SK-N-SH (cell line): Measurements from ENCODE around the gene METTL27. TPM values are rescaled to one million over a fixed set of nuclear protein-coding genes. Genes with fewer than 3 reads are reported as not detected.

Source experiments
- CTCF ChIA-PET: fragments of 300-600, 350-600 bp; formaldehyde crosslinking; extraction: SDS; loops from one replicate; lab custom pipeline; 2021; lab: Yijun Ruan, JAX
- POLR2A ChIA-PET: fragments of 350-600 bp; sonication (Branson Sonifier 250); formaldehyde crosslinking; extraction: SDS; loops from one replicate; lab custom pipeline; 2020; ENCODE audit warnings: antibody characterized with exemption, inconsistent platforms; lab: Yijun Ruan, JAX
- DNase-seq: peaks from one replicate; pipeline ENCODE4 v3.0.0; 2012
- H2AFZ ChIP-seq: fragments of 200-600 bp; sonication (generic); 2 replicates; pipeline ENCODE4 v1.8.1; 2016; ENCODE audit warnings: antibody characterized with exemption, mild to moderate bottlenecking, low read depth
- H3F3A ChIP-seq: fragments of 200-600 bp; sonication (generic); replicated peaks from 2 replicates; pipeline ENCODE3; 2016; ENCODE audit warnings: antibody characterized with exemption, mild to moderate bottlenecking; ENCODE audit not compliant: insufficient read depth
- H3K27ac ChIP-seq, 2 experiments: fragments of 200-500 bp in 1 of 2; fragments of 200-600 bp in 1 of 2; sonication (Bioruptor generic) in 1 of 2; sonication (generic), shearing (Covaris generic) in 1 of 2; 2 replicates each; pipeline versions ENCODE4 v1.5.1 to v1.6.1; 2014 to 2016; ENCODE audit warnings: low read depth in 2 of 2, inconsistent platforms in 1 of 2, low read length in 1 of 2, mild to moderate bottlenecking in 1 of 2, mixed read lengths in 1 of 2
- H3K27me3 ChIP-seq: fragments of 200-600 bp; sonication (generic), shearing (Covaris generic); 2 replicates; pipeline ENCODE4 v1.6.1; 2016; ENCODE audit warnings: mixed run types; ENCODE audit not compliant: insufficient read depth
- H3K36me3 ChIP-seq, 2 experiments: fragments of 200-500 bp in 1 of 2; fragments of 200-600 bp in 1 of 2; sonication (Bioruptor generic) in 1 of 2; sonication (generic) in 1 of 2; replicated peaks in 1 of 2; 2 replicates each; pipeline versions ENCODE3 to v1.5.1; 2014 to 2016; ENCODE audit warnings: low read length in 1 of 2, mild to moderate bottlenecking in 1 of 2; ENCODE audit not compliant: insufficient read depth in 2 of 2, control insufficient read depth in 1 of 2
- H3K4me1 ChIP-seq, 2 experiments: fragments of 200-500 bp in 1 of 2; fragments of 200-600 bp in 1 of 2; sonication (Bioruptor generic) in 1 of 2; sonication (generic), shearing (Covaris generic) in 1 of 2; 2 replicates each; pipeline versions ENCODE4 v1.5.1 to v1.6.1; 2014 to 2016; ENCODE audit warnings: low read depth in 1 of 2, low read length in 1 of 2, mixed run types in 1 of 2; ENCODE audit not compliant: insufficient read depth in 2 of 2, control insufficient read depth in 1 of 2
- H3K4me2 ChIP-seq: fragments of 200-600 bp; sonication (generic), shearing (Covaris generic); 2 replicates; pipeline ENCODE4 v1.6.1; 2017; ENCODE audit warnings: mixed run types
- H3K4me3 ChIP-seq, 2 experiments: fragments of 200-500 bp in 1 of 2; fragments of 200-600 bp in 1 of 2; sonication (Bioruptor generic) in 1 of 2; sonication (generic), shearing (Covaris generic) in 1 of 2; 2 replicates each; pipeline versions ENCODE4 v1.5.1 to v1.8.1; 2014 to 2016; ENCODE audit warnings: low read depth in 2 of 2, inconsistent platforms in 1 of 2, low read length in 1 of 2, mild to moderate bottlenecking in 1 of 2, mixed read lengths in 1 of 2, moderate library complexity in 1 of 2
- H3K79me2 ChIP-seq: fragments of 200-600 bp; sonication (generic); 2 replicates; pipeline ENCODE4 v1.8.1; 2017; ENCODE audit warnings: mild to moderate bottlenecking; ENCODE audit not compliant: insufficient read depth
- H3K9ac ChIP-seq: fragments of 200-600 bp; sonication (generic); 2 replicates; pipeline ENCODE4 v1.6.1; 2017; ENCODE audit warnings: mixed run types
- H3K9me2 ChIP-seq: fragments of 200-600 bp; sonication (generic); 2 replicates; pipeline ENCODE4 v1.6.1; 2017; ENCODE audit warnings: mixed run types
- H3K9me3 ChIP-seq: fragments of 200-600 bp; sonication (generic); 2 replicates; pipeline ENCODE4 v1.6.1; 2017; ENCODE audit warnings: mixed run types, mild to moderate bottlenecking, moderate library complexity
- H4K20me1 ChIP-seq: fragments of 200-600 bp; sonication (generic); 2 replicates; pipeline ENCODE4 v1.6.1; 2017; ENCODE audit warnings: mild to moderate bottlenecking, mixed run types; ENCODE audit not compliant: insufficient read depth
- EP300 ChIP-seq, 2 experiments: IDR thresholded peaks; 2 replicates each; pipeline versions ENCODE4 v1.4.0 to v1.6.1; 2012; ENCODE audit warnings: borderline replicate concordance in 1 of 2, low read depth in 1 of 2, low read length in 1 of 2
- FOSL2 ChIP-seq: IDR thresholded peaks from 2 replicates; pipeline ENCODE4 v1.4.0; 2012; ENCODE audit warnings: low read depth, mild to moderate bottlenecking, moderate library complexity, borderline replicate concordance
- FOXJ3 ChIP-seq: sonication (generic); formaldehyde crosslinking; IDR thresholded peaks from 2 replicates; pipeline ENCODE4 v1.5.1; 2020; ENCODE audit warnings: mild to moderate bottlenecking, missing genetic modification reagents
- GABPA ChIP-seq: IDR thresholded peaks from 2 replicates; pipeline ENCODE4 v1.4.0; 2012; ENCODE audit warnings: low read depth, mild to moderate bottlenecking
- IRF3 ChIP-seq: fragments of 150-350 bp; IDR thresholded peaks from 2 replicates; pipeline ENCODE4 v1.6.1; 2016; ENCODE audit warnings: mild to moderate bottlenecking, low read depth, low read length
- JUND ChIP-seq: IDR thresholded peaks from 2 replicates; pipeline ENCODE4 v1.4.0; 2012
- MXI1 ChIP-seq: IDR thresholded peaks from 2 replicates; pipeline ENCODE4 v1.6.1; 2012; ENCODE audit warnings: mild to moderate bottlenecking, low read depth, low read length, improper control_type of control experiment
- PBX3 ChIP-seq: IDR thresholded peaks from 2 replicates; pipeline ENCODE4; 2012
- POLR2AphosphoS5 ChIP-seq: IDR thresholded peaks from 2 replicates; pipeline ENCODE4 v1.6.1; 2012; ENCODE audit warnings: low read depth, low read length
- RAD21 ChIP-seq: IDR thresholded peaks from 2 replicates; pipeline ENCODE4 v1.6.1; 2012; ENCODE audit warnings: mild to moderate bottlenecking, low read length
- REST ChIP-seq: IDR thresholded peaks from 2 replicates; pipeline ENCODE4 v1.6.1; 2012; ENCODE audit warnings: mild to moderate bottlenecking, low read depth, low read length, moderate library complexity
- RXRA ChIP-seq: IDR thresholded peaks from 2 replicates; pipeline ENCODE4 v1.4.0; 2012; ENCODE audit warnings: low read depth, mild to moderate bottlenecking, borderline replicate concordance
- SIN3A ChIP-seq: IDR thresholded peaks from 2 replicates; pipeline ENCODE4 v1.6.1; 2012; ENCODE audit warnings: low read depth, mild to moderate bottlenecking, low read length, moderate library complexity, borderline replicate concordance
- SMC3 ChIP-seq: IDR thresholded peaks from 2 replicates; pipeline ENCODE4 v1.6.1; 2012; ENCODE audit warnings: low read depth, low read length, improper control_type of control experiment
- TAF1 ChIP-seq: IDR thresholded peaks from 2 replicates; pipeline ENCODE4 v1.6.1; 2012; ENCODE audit warnings: low read depth, mild to moderate bottlenecking, low read length, moderate library complexity, borderline replicate concordance
- TEAD4 ChIP-seq: IDR thresholded peaks from 2 replicates; pipeline ENCODE4 v1.4.0; 2012; ENCODE audit warnings: mild to moderate bottlenecking, borderline replicate concordance; ENCODE audit not compliant: insufficient read depth
- USF2 ChIP-seq: fragments of 150-350 bp; IDR thresholded peaks from 2 replicates; pipeline ENCODE4 v1.6.1; 2017; ENCODE audit warnings: antibody characterized with exemption, low read length, low read depth, borderline replicate concordance
- WGBS: methylation state at CpG from one replicate; pipeline ENCODE4 v1.1.6; 2017; ENCODE audit warnings: low lambda C conversion rate; 5-methylcytosine and 5-hydroxymethylcytosine counted together
- polyA plus RNA-seq, 3 experiments: library from polyadenylated mRNA; depleted of rRNA; stranded (reverse); fragments of >200 nt; gene quantifications; 2 replicates each; pipeline ENCODE4 v1.2.3, GENCODE V29; 2012

METTL27 gene
- polyA plus RNA-seq, 1 of the 3 experiments (the other 2 are of a cell fraction), result 3.1 TPM

- Histone ChIP-seq H3K4me2 (no peak within 1 kb of the TSS), H3K9me3 (no peaks in the 10 kb centered on the region), H3K27me3 (no peaks in the 10 kb centered on the region), H3K36me3 (no peaks in the 10 kb centered on the region), H3F3A (peaks cover 6% of the 10 kb centered on the region), H3K9me2 (no peaks in the 10 kb centered on the region), H3K4me1 (peaks cover 0 to 10% of the 10 kb centered on the region in 2 experiments; a peak in 1 of 4 replicates), H3K27ac (no peak within 1 kb of the TSS), H3K9ac (no peak within 1 kb of the TSS), H4K20me1 (no peaks in the 10 kb centered on the region), H2AFZ (no peak within 1 kb of the TSS), H3K4me3 (no peak within 1 kb of the TSS), H3K79me2 (no peaks in the 10 kb centered on the region)
- 84% methylated on average over 11 of the region's 11 CpGs for WGBS
- CTCF ChIA-PET, result interaction anchor here (1.3 to 1.5 kb wide), 2 partner anchors 19 to 136 kb away, joined by 3 to 5 read pairs; no protein-coding TSS in a partner anchor
- POLR2A ChIA-PET, result no interaction called here
- no peak for TF ChIP-seq EP300 (IDR thresholded peaks at IDR 0.05; ENCODE audit: borderline replicate concordance in 1 of 2, low read depth in 1 of 2, low read length in 1 of 2)
- TF ChIP-seq TEAD4, result no peak
- TF ChIP-seq JUND, result no peak
- no peak for TF ChIP-seq SMC3
- no peak for TF ChIP-seq FOXJ3 (CRISPR knock-in tag)
- TF ChIP-seq MXI1, result no peak
- TF ChIP-seq FOSL2, result no peak
- no peak for TF ChIP-seq USF2
- no peak for TF ChIP-seq SIN3A
- no peak for TF ChIP-seq RAD21
- no peak for TF ChIP-seq GABPA
- no peak for TF ChIP-seq POLR2AphosphoS5
- DNase-seq, result no peak
These were observed 18.5 kb upstream of the METTL27 start, which contains the start of gene TMEM270 for GRCh38 chr7:73860859-73861258. TMEM270 (plus strand) TSS chr7:73861159; CDS start chr7:73861195, 36 bp downstream.

GRCh38 chr7:73858807-73859206 is 16.5 kb upstream of the METTL27 start:
- Histone ChIP-seq H3K9me2 (no peaks in the 10 kb centered on the region), H3K36me3 (no peaks in the 10 kb centered on the region), H3F3A (peaks cover 17% of the 10 kb centered on the region), H3K9me3 (no peaks in the 10 kb centered on the region), H3K79me2 (no peaks in the 10 kb centered on the region), H3K27me3 (no peaks in the 10 kb centered on the region), H3K27ac (no peak overlapping the region), H4K20me1 (no peaks in the 10 kb centered on the region), H3K4me3 (no peak overlapping the region), H3K4me1 (no peaks in the 10 kb centered on the region; a peak in 1 of 4 replicates), H2AFZ (no peak overlapping the region), H3K9ac (no peak overlapping the region), H3K4me2 (no peak overlapping the region)
- WGBS, result 81% methylated on average over 2 of the region's 2 CpGs
- no peak for DNase-seq
- POLR2A ChIA-PET, result no interaction called here
- TF ChIP-seq TAF1 (no peak), USF2 (no peak), MXI1 (no peak), PBX3 (no peak), REST (no peak), POLR2AphosphoS5 (no peak), RXRA (no peak), RAD21 (no peak), IRF3 (no peak), FOXJ3 (CRISPR knock-in tag) (no peak), FOSL2 (no peak)
- CTCF ChIA-PET, result interaction anchor here (0.7 to 5.6 kb wide), 4 partner anchors 48 to 348 kb away, joined by 3 to 35 read pairs (median 6); no protein-coding TSS in a partner anchor
